Esophagus muscularis mucosa (tissue), 3 donors: ENCODE measurements around the gene REV1.

Experiments used
- POLR2A ChIP-seq: fragments of 450-650 bp; IDR thresholded peaks from one replicate; pipeline ENCODE4 v1.6.1; 2017; ENCODE audit warnings: antibody characterized with exemption, moderate library complexity, mild to moderate bottlenecking, low read depth
- TF ChIP-seq, protein P1 (sequence below), 3 experiments: fragments of 200-600 bp in 2 of 3; fragments of 450-650 bp in 1 of 3; sonication (generic) in 2 of 3; IDR thresholded peaks; one replicate each; pipeline ENCODE4 v1.5.1; 2017 to 2019; ENCODE audit warnings: antibody characterized with exemption in 3 of 3, mild to moderate bottlenecking in 2 of 3, moderate library complexity in 1 of 3

DNA sequence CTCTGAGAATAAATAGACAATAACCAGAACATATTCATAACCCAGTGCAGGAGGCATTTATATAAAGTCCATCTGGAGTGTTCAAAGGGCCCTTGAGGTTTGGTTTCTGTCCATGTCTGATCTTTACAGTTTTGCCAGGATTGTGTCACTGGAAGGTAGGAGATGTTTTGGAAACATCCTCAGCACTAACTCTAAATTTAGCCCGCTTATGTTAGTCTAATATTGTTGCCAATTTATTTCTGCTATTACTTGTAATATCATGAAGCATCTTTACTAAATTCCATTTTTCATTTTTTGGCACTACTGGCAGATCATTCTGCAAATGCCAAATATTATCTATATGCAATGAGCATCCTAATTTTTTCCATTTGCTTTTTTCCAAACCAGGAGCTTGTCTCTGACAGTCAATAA, 22.4 kb upstream of the REV1 start:
- TF ChIP-seq, protein P1, sequence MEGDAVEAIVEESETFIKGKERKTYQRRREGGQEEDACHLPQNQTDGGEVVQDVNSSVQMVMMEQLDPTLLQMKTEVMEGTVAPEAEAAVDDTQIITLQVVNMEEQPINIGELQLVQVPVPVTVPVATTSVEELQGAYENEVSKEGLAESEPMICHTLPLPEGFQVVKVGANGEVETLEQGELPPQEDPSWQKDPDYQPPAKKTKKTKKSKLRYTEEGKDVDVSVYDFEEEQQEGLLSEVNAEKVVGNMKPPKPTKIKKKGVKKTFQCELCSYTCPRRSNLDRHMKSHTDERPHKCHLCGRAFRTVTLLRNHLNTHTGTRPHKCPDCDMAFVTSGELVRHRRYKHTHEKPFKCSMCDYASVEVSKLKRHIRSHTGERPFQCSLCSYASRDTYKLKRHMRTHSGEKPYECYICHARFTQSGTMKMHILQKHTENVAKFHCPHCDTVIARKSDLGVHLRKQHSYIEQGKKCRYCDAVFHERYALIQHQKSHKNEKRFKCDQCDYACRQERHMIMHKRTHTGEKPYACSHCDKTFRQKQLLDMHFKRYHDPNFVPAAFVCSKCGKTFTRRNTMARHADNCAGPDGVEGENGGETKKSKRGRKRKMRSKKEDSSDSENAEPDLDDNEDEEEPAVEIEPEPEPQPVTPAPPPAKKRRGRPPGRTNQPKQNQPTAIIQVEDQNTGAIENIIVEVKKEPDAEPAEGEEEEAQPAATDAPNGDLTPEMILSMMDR (IDR thresholded peaks at IDR 0.05), result no peak
- no peak for TF ChIP-seq POLR2A
